ENCODE measurements around the gene C2orf68. TPM values are rescaled to one million over a fixed set of nuclear protein-coding genes. Genes with fewer than 3 reads are reported as not detected.
A peak's percentile ranks its signal among the peaks of the same experiment; 100 is the strongest.

Gene C2orf68
- total and polyA plus RNA-seq, 9 of the 15 experiments (the other 6 are each of a cell fraction or from before 2014, with no cell fraction given): 22.1 to 50.0 (median 31.8) TPM

DNA sequence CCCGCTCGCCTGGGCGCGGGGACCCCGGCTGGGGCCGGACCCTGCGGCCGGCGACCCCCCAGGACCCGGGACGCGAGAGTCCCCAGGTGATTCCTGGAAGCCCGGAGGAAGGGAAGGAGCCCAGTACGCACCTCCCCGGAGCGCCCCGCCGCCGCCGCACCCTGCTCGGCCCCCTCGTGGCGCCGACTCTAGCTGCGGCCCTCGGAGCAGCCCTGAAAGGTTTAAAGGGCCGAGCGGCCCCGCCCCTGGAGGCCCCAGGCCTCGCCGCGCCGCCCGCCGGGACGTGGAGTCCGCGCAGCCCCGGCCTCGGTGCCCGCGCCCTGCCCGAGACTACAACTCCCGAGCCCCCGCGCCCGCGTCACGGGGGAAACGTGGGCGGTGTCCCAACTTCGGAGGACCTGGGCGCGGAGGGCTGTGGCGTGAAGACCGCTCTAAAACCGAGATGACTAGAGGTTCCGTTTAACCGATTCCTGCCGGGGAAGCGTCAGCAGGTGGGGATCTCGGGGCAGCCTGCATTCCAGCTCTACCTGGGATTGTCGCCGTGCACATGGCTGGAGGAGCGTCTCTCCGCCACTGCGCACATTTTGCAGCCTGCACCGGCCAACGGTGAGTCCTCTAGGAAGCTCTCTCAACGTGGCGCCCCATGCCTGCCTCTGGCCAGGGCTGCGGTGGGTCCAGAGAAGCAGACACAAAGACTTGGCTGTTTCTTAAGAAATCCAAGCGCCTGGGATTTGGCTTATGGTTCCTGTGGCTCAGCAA, 9.2 kb downstream of the C2orf68 start, which contains the start of gene TMEM150A (continued):
- no peak for TF ChIP-seq SMARCC2 (IDR thresholded peaks at IDR 0.05; ENCODE audit: low read depth)
- TF ChIP-seq PCBP1 (IDR thresholded peaks at IDR 0.05; ENCODE audit: low read depth, low read length, poor library complexity, severe bottlenecking): no peak
- TF ChIP-seq CXXC5 (CRISPR knock-in tag; IDR thresholded peaks at IDR 0.05): peak; percentile 90
- TF ChIP-seq KLF1 (tag; IDR thresholded peaks at IDR 0.05): 0 out of 2 replicates have a peak, but pooled peaks have one; percentile 55
- no peak for TF ChIP-seq GTF2A2 (tag; IDR thresholded peaks at IDR 0.05)
- TF ChIP-seq MAFK (IDR thresholded peaks at IDR 0.05; ENCODE audit: low read length): no peak
- no peak for TF ChIP-seq NCOA1 (IDR thresholded peaks at IDR 0.05; ENCODE audit: low read depth)
- TF ChIP-seq ZNF24 (IDR thresholded peaks at IDR 0.05): no peak
- TF ChIP-seq MCM7 (IDR thresholded peaks at IDR 0.05): no peak
- TF ChIP-seq E2F3 (CRISPR knock-in tag; IDR thresholded peaks at IDR 0.05): no peak
- peak; percentile 88 for TF ChIP-seq CCNT2 (IDR thresholded peaks at IDR 0.05; ENCODE audit: borderline replicate concordance, extremely low read depth, insufficient read length, low read depth, low read length)
- TF ChIP-seq ZBTB7A (IDR thresholded peaks at IDR 0.05; ENCODE audit: borderline replicate concordance, control insufficient read depth, low read depth, low read length): peak; percentile 67; the same call in 1 of the 2 replicates
- TF ChIP-seq HMG20A (CRISPR knock-in tag; conservative IDR thresholded peaks at IDR 0.05): no peak
- peak; percentile 86; the same call in 1 of the 2 replicates for TF ChIP-seq ILF3 (IDR thresholded peaks at IDR 0.05; ENCODE audit: borderline replicate concordance)
- TF ChIP-seq, protein P1, sequence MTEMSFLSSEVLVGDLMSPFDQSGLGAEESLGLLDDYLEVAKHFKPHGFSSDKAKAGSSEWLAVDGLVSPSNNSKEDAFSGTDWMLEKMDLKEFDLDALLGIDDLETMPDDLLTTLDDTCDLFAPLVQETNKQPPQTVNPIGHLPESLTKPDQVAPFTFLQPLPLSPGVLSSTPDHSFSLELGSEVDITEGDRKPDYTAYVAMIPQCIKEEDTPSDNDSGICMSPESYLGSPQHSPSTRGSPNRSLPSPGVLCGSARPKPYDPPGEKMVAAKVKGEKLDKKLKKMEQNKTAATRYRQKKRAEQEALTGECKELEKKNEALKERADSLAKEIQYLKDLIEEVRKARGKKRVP (CRISPR knock-in tag; IDR thresholded peaks at IDR 0.05): 0 out of 2 replicates have a peak, but pooled peaks have one; percentile 16
- no peak for TF ChIP-seq POLR3A (IDR thresholded peaks at IDR 0.05; ENCODE audit: borderline replicate concordance, extremely low read depth, insufficient read depth, insufficient read length)
- no peak for TF ChIP-seq ZNF785 (CRISPR knock-in tag; IDR thresholded peaks at IDR 0.05)
- no peak for TF ChIP-seq NR2C2 (CRISPR knock-in tag; IDR thresholded peaks at IDR 0.05)
- TF ChIP-seq NR2C2 (tag; IDR thresholded peaks at IDR 0.05): peak; percentile 90
- TF ChIP-seq ZBTB17 (CRISPR knock-in tag; IDR thresholded peaks at IDR 0.05): 0 out of 2 replicates have a peak, but pooled peaks have one; percentile 31
- no peak for TF ChIP-seq FOXM1 (IDR thresholded peaks at IDR 0.05; ENCODE audit: low read depth)
- 0 out of 2 replicates have a peak, but pooled peaks have one; percentile 30 for TF ChIP-seq FOXM1 (CRISPR knock-in tag; IDR thresholded peaks at IDR 0.05; ENCODE audit: low read depth)
- TF ChIP-seq, protein P2, sequence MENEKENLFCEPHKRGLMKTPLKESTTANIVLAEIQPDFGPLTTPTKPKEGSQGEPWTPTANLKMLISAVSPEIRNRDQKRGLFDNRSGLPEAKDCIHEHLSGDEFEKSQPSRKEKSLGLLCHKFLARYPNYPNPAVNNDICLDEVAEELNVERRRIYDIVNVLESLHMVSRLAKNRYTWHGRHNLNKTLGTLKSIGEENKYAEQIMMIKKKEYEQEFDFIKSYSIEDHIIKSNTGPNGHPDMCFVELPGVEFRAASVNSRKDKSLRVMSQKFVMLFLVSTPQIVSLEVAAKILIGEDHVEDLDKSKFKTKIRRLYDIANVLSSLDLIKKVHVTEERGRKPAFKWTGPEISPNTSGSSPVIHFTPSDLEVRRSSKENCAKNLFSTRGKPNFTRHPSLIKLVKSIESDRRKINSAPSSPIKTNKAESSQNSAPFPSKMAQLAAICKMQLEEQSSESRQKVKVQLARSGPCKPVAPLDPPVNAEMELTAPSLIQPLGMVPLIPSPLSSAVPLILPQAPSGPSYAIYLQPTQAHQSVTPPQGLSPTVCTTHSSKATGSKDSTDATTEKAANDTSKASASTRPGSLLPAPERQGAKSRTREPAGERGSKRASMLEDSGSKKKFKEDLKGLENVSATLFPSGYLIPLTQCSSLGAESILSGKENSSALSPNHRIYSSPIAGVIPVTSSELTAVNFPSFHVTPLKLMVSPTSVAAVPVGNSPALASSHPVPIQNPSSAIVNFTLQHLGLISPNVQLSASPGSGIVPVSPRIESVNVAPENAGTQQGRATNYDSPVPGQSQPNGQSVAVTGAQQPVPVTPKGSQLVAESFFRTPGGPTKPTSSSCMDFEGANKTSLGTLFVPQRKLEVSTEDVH (IDR thresholded peaks at IDR 0.05; ENCODE audit: low read depth, partially characterized antibody): no peak
- no peak for TF ChIP-seq ZNF830 (CRISPR knock-in tag; IDR thresholded peaks at IDR 0.05)
- no peak for TF ChIP-seq ZNF436 (CRISPR knock-in tag; IDR thresholded peaks at IDR 0.05)
- no peak for TF ChIP-seq GTF2E2 (tag; IDR thresholded peaks at IDR 0.05)
- no peak for TF ChIP-seq ZFP30 (CRISPR knock-in tag; IDR thresholded peaks at IDR 0.05; ENCODE audit: borderline replicate concordance)
